ENCODE data around the gene NHERF2. TPM values are rescaled to one million over a fixed set of nuclear protein-coding genes. Genes with fewer than 3 reads are reported as not detected.
A peak's percentile ranks its signal among the peaks of the same experiment; 100 is the strongest.

Gene NHERF2
- total RNA-seq, 4 donors from 2014 or later, result 13.8 to 36.5 (median 21.8) TPM

DNA sequence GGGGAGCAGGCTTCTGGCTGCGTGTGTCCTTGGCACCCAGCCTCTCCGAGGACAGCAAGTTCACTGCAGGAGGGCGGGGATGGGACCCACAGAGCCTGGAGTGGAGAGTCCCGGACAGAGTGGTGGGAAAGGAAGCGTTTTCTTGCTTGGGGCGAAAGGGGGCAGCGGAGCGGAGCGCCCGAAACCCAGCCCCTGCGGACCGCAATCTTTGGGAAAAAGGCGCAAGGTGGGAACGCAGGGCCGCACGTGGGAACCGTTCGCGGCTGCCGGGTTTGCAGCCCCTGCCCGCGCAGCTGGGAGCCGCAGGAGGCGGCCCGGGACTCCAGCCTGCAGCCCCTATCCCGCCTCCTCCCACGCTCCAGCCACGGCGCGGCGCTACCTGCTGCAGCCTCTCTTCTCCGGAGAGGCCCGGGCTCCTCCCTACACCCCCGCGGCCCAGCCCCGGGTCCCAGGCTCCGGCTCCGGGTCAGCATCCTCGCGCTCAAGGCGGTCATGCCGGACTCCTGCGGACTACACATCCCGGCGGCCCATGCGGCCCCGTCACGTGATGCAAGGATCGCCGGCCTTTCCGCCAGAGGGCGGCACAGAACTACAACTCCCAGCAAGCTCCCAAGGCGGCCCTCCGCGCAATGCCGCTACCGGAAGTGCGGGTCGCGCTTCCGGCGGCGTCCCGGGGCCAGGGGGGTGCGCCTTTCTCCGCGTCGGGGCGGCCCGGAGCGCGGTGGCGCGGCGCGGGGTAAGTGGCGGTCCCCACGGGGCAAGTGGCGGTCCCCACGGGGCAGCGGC, 20.8 kb downstream of the NHERF2 start, which contains the start of the genes NTHL1 and TSC2:
Gene NTHL1 (minus strand): TSS at position 505 of the 786 bp plus-strand sequence. CDS start 11 bp downstream, at position 494.
Gene TSC2 (plus strand): TSS at position 656 of the 786 bp plus-strand sequence. CDS start 631 bp downstream, outside the sequence.
- H3K4me1 ChIP-seq, result peaks cover 45% of the 10 kb centered on the region
- 2% methylated on average over 15 of the region's 81 CpGs for WGBS
- H3K27me3 ChIP-seq, result no peaks in the 10 kb centered on the region
- peak; percentile 97 to 98 for DNase-seq (ENCODE audit: low spot score in 2 of 2)
- peaks cover 18% of the 10 kb centered on the region for H3K36me3 ChIP-seq
- peak within 1 kb of the TSS; percentile 75 for H3K4me3 ChIP-seq
- H3K9me3 ChIP-seq, result no peaks in the 10 kb centered on the region
- no peak for TF ChIP-seq EP300 (IDR thresholded peaks at IDR 0.05)
- TF ChIP-seq, protein P1, sequence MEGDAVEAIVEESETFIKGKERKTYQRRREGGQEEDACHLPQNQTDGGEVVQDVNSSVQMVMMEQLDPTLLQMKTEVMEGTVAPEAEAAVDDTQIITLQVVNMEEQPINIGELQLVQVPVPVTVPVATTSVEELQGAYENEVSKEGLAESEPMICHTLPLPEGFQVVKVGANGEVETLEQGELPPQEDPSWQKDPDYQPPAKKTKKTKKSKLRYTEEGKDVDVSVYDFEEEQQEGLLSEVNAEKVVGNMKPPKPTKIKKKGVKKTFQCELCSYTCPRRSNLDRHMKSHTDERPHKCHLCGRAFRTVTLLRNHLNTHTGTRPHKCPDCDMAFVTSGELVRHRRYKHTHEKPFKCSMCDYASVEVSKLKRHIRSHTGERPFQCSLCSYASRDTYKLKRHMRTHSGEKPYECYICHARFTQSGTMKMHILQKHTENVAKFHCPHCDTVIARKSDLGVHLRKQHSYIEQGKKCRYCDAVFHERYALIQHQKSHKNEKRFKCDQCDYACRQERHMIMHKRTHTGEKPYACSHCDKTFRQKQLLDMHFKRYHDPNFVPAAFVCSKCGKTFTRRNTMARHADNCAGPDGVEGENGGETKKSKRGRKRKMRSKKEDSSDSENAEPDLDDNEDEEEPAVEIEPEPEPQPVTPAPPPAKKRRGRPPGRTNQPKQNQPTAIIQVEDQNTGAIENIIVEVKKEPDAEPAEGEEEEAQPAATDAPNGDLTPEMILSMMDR (IDR thresholded peaks at IDR 0.05), result peak in 1 of 2 donors; percentile 64
- no peak for TF ChIP-seq POLR2A (IDR thresholded peaks at IDR 0.05)
- TF ChIP-seq POLR2AphosphoS5 (IDR thresholded peaks at IDR 0.05), result peak in 2 of 3 donors; percentile 45 to 54
- H3K27ac ChIP-seq, result peak within 1 kb of the TSS; percentile 56

DNA sequence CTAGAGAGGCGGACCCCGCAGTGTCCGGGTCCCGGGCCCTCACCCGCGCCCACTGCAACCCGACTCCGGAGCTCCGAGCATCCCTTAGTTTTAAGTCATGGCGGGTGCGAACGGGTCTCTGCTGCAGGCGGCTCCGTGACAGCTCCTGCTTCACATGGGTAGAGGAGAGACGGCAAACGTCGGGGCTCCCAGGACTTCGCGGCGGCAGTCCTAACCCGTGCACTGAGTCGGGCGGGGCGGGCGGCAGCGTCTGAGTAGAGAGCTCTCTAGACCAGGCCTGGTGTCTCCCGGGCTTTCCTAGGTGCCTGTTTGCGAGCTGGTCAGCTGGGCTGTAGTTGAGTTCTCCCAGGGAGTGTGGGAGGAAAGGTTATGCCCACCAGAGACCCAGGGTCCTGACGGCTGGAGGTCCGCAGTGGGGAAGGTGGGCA, 21.4 kb downstream of the NHERF2 start:
- Histone ChIP-seq H3K9me3 (no peaks in the 10 kb centered on the region), H3K36me3 (peaks cover 24% of the 10 kb centered on the region), H3K4me3 (peak overlapping the region; percentile 75), H3K27me3 (no peaks in the 10 kb centered on the region), H3K4me1 (peaks cover 43% of the 10 kb centered on the region), H3K27ac (peak overlapping the region; percentile 56)
- TF ChIP-seq, protein P1 (IDR thresholded peaks at IDR 0.05), result no peak
- TF ChIP-seq EP300 (IDR thresholded peaks at IDR 0.05) (no peak), POLR2A (IDR thresholded peaks at IDR 0.05) (no peak), POLR2AphosphoS5 (IDR thresholded peaks at IDR 0.05) (no peak)
- DNase-seq (ENCODE audit: low spot score in 2 of 2), result no peak
- 0% methylated on average over 6 of the region's 30 CpGs for WGBS

DNA sequence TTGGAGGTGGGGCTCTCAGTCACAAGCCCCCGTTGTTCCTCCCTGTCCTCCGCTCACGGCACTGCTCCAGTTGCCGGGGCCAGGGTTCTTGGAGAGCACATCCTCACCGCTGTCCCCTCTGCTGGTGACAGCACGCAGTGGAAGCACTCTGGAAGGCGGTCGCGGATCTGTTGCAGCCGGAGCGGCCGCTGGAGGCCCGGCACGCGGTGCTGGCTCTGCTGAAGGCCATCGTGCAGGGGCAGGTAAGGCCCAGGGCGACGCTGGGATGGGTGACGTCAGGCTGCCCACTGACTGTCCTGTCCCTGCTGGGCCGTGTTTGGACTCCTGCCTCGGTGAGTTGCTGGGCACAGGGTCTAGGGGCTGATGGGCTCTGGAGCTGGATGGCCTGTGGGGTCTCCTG, 26.5 kb downstream of the NHERF2 start:
- Histone ChIP-seq H3K27me3 (no peaks in the 10 kb centered on the region), H3K4me1 (peaks cover 11% of the 10 kb centered on the region), H3K4me3 (no peak overlapping the region), H3K27ac (no peak overlapping the region), H3K36me3 (peaks cover 71% of the 10 kb centered on the region), H3K9me3 (no peaks in the 10 kb centered on the region)
- 80% methylated on average over 1 of the region's 21 CpGs for WGBS
- no peak for DNase-seq (ENCODE audit: low spot score in 2 of 2)
- TF ChIP-seq POLR2A (IDR thresholded peaks at IDR 0.05) (no peak), POLR2AphosphoS5 (IDR thresholded peaks at IDR 0.05) (no peak), EP300 (IDR thresholded peaks at IDR 0.05) (no peak)
- TF ChIP-seq, protein P1 (IDR thresholded peaks at IDR 0.05), result no peak

DNA sequence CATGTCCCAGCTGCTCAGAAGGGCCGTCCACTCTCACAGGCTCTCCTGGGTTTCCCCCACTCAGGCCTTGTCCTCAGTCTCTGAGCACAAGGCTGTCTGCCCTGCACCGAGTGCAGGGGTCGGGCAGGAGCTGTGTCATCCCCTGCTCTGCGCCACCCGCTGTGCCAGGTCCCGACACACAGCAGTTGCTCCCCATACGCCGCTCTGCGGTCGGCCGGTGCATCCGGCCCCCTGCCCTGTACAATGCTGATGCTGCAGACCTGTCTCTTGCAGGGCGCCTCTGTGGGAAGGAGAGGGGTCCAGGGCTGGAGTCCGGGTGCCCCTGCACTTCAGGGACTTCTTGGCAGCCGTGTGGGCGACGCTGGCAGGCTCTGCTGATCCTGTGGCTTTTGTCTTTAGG, 27.2 kb downstream of the NHERF2 start:
- no peak overlapping the region for H3K4me3 ChIP-seq
- WGBS, result 99% methylated on average over 9 of the region's 17 CpGs
- no peaks in the 10 kb centered on the region for H3K9me3 ChIP-seq
- DNase-seq (ENCODE audit: low spot score in 2 of 2), result no peak
- TF ChIP-seq POLR2A (IDR thresholded peaks at IDR 0.05) (no peak), POLR2AphosphoS5 (IDR thresholded peaks at IDR 0.05) (no peak), EP300 (IDR thresholded peaks at IDR 0.05) (no peak)
- TF ChIP-seq, protein P1 (IDR thresholded peaks at IDR 0.05), result no peak
- no peaks in the 10 kb centered on the region for H3K27me3 ChIP-seq
- H3K27ac ChIP-seq, result no peak overlapping the region
- H3K36me3 ChIP-seq, result peaks cover 77% of the 10 kb centered on the region
- peaks cover 5% of the 10 kb centered on the region for H3K4me1 ChIP-seq

- 81% methylated on average over 12 of the region's 29 CpGs for WGBS
- Histone ChIP-seq H3K9me3 (no peaks in the 10 kb centered on the region), H3K27ac (no peak overlapping the region), H3K36me3 (peaks cover 77% of the 10 kb centered on the region), H3K4me3 (no peak overlapping the region), H3K27me3 (no peaks in the 10 kb centered on the region), H3K4me1 (no peaks in the 10 kb centered on the region)
- TF ChIP-seq POLR2AphosphoS5 (IDR thresholded peaks at IDR 0.05), result no peak
- TF ChIP-seq, protein P1 (IDR thresholded peaks at IDR 0.05), result no peak
- TF ChIP-seq EP300 (IDR thresholded peaks at IDR 0.05), result no peak
- TF ChIP-seq POLR2A (IDR thresholded peaks at IDR 0.05), result no peak
- no peak for DNase-seq (ENCODE audit: low spot score in 2 of 2)
Observed at GRCh38 chr16:2054543-2055245, 28.0 kb downstream of the NHERF2 start.
